ENCODE results near the gene EIF4G3. TPM values are rescaled to one million over a fixed set of nuclear protein-coding genes. Genes with fewer than 3 reads are reported as not detected.

The EIF4G3 gene
- total and polyA plus RNA-seq, 4 donors: 16.5 to 59.8 (median 33.4) TPM

DNA sequence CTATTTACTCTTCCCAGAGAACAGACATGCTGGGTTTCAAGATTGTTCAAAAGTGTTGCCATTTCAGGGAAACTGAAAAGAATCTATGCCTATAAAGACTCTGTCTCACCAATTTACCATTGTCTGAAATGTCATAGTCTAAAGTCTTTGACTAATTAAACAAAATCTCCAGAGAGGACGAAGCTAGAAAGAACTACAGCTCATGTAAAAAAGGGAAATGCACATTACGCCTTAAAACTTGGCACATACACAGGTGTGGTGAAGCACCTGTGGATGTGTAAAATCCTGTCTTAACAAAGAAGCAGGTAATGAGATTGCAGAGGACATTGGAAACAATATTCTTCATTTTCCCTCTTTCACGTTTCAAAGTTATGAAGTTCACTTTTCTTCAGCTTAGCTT, 130.6 kb downstream of the EIF4G3 start:
- ATAC-seq (ENCODE audit: insufficient read depth, low FRiP score) (no peak), DNase-seq (no peak)
- H3K4me1 ChIP-seq (ENCODE audit: control insufficient read depth in 5 of 5, insufficient read depth in 5 of 5, low read length in 5 of 5): peaks cover 0 to 79% (median 2%) of the 10 kb centered on the region in 5 donors
- H3K4me3 ChIP-seq: no peak overlapping the region
- H3K27me3 ChIP-seq (ENCODE audit: control insufficient read depth in 3 of 3, insufficient read depth in 3 of 3, low read length in 2 of 3): no peaks in the 10 kb centered on the region
- H3K9me3 ChIP-seq (ENCODE audit: control insufficient read depth in 4 of 4, insufficient read depth in 3 of 4, low read length in 3 of 4): no peaks in the 10 kb centered on the region
- H3K27ac ChIP-seq (ENCODE audit: low read depth in 1 of 2, low read length in 1 of 2): no peak overlapping the region
- 47 to 76% methylated on average over 3 of the region's 3 CpGs for WGBS, 2 donors
- TF ChIP-seq, protein P1, sequence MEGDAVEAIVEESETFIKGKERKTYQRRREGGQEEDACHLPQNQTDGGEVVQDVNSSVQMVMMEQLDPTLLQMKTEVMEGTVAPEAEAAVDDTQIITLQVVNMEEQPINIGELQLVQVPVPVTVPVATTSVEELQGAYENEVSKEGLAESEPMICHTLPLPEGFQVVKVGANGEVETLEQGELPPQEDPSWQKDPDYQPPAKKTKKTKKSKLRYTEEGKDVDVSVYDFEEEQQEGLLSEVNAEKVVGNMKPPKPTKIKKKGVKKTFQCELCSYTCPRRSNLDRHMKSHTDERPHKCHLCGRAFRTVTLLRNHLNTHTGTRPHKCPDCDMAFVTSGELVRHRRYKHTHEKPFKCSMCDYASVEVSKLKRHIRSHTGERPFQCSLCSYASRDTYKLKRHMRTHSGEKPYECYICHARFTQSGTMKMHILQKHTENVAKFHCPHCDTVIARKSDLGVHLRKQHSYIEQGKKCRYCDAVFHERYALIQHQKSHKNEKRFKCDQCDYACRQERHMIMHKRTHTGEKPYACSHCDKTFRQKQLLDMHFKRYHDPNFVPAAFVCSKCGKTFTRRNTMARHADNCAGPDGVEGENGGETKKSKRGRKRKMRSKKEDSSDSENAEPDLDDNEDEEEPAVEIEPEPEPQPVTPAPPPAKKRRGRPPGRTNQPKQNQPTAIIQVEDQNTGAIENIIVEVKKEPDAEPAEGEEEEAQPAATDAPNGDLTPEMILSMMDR (IDR thresholded peaks at IDR 0.05; ENCODE audit: control extremely low read depth, extremely low read depth): no peak
- H3K36me3 ChIP-seq (ENCODE audit: control insufficient read depth in 4 of 4, insufficient read depth in 4 of 4, low read length in 4 of 4): peaks cover 0 to 2% (median 0%) of the 10 kb centered on the region in 4 donors
- H3K9ac ChIP-seq (ENCODE audit: insufficient read depth in 1 of 2, low read length in 2 of 2): no peak overlapping the region

DNA sequence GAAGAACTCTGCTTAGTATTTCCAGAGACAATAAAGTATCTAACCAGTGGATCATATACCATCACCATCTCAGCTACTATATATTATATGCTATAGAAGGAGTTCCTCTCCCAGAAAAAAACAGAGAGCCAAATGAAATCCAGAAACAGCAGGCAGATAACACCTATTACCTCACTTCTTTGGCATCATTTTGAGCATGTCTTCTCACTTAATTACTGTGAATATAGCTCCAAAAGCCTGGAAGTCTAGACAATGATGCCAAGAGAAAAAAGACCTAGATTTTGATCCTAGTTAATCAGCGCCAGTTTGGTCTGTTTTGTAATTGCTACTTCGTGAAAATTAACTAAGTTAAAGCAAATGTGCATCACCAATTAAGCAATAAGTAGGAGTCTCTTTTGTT, 131.3 kb downstream of the EIF4G3 start:
- Histone ChIP-seq H3K4me1 (ENCODE audit: control insufficient read depth in 5 of 5, insufficient read depth in 5 of 5, low read length in 5 of 5) (peaks cover 0 to 81% (median 2%) of the 10 kb centered on the region in 5 donors), H3K9me3 (ENCODE audit: control insufficient read depth in 4 of 4, insufficient read depth in 3 of 4, low read length in 3 of 4) (no peaks in the 10 kb centered on the region), H3K27ac (ENCODE audit: low read depth in 1 of 2, low read length in 1 of 2) (no peak overlapping the region), H3K9ac (ENCODE audit: insufficient read depth in 1 of 2, low read length in 2 of 2) (no peak overlapping the region), H3K4me3 (no peak overlapping the region), H3K27me3 (ENCODE audit: control insufficient read depth in 3 of 3, insufficient read depth in 3 of 3, low read length in 2 of 3) (no peaks in the 10 kb centered on the region), H3K36me3 (ENCODE audit: control insufficient read depth in 4 of 4, insufficient read depth in 4 of 4, low read length in 4 of 4) (no peaks in the 10 kb centered on the region)
- ATAC-seq (ENCODE audit: insufficient read depth, low FRiP score) (no peak), DNase-seq (peak in 2 of 3 donors; percentile 70 to 71)
- WGBS, 2 donors: 53 to 78% methylated on average over 2 of the region's 2 CpGs
- TF ChIP-seq, protein P1 (IDR thresholded peaks at IDR 0.05; ENCODE audit: control extremely low read depth, extremely low read depth): no peak

DNA sequence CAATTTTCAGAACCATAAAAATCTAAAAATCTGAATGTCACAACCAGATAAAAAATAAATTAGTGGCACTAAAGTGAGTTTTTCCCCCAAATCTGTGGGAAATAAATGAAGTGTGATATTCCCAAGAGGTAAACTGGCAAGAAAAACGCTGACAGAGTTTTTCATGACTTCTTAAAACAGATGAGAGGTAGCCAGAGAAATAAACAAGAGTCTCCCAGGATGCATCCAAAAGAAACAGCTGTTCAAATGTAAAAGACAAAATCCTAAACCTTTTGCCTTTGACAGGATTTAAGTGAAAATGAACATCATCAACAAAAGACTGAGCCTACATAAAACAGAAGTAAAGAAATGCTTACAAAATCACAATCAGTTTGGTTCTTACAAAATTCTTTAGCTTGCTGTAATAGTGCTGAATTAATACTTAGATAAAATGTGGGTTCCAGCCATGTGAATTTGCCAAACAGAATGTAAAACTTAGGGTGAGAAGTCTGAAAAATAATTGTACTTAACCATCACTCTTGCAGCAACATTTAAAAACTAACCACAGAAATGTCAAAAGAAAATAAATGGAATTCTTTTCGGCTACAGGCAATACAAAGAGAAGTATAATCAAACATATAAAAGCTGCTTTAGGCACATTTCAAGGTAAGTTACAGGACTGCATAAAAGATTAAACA, 133.6 kb downstream of the EIF4G3 start:
- H3K4me1 ChIP-seq (ENCODE audit: control insufficient read depth in 5 of 5, insufficient read depth in 5 of 5, low read length in 5 of 5): peaks cover 0 to 65% (median 2%) of the 10 kb centered on the region in 5 donors
- TF ChIP-seq, protein P1 (IDR thresholded peaks at IDR 0.05; ENCODE audit: control extremely low read depth, extremely low read depth): no peak
- no peaks in the 10 kb centered on the region for H3K9me3 ChIP-seq (ENCODE audit: control insufficient read depth in 4 of 4, insufficient read depth in 3 of 4, low read length in 3 of 4)
- peak in 2 of 3 donors; percentile 39 to 69 for DNase-seq
- WGBS, 2 donors: 41 to 62% methylated on average over 2 of the region's 2 CpGs
- no peaks in the 10 kb centered on the region for H3K27me3 ChIP-seq (ENCODE audit: control insufficient read depth in 3 of 3, insufficient read depth in 3 of 3, low read length in 2 of 3)
- ATAC-seq (ENCODE audit: insufficient read depth, low FRiP score): no peak
- H3K4me3 ChIP-seq: no peak overlapping the region
- H3K27ac ChIP-seq (ENCODE audit: low read depth in 1 of 2, low read length in 1 of 2): no peak overlapping the region
- no peaks in the 10 kb centered on the region for H3K36me3 ChIP-seq (ENCODE audit: control insufficient read depth in 4 of 4, insufficient read depth in 4 of 4, low read length in 4 of 4)
- no peak overlapping the region for H3K9ac ChIP-seq (ENCODE audit: insufficient read depth in 1 of 2, low read length in 2 of 2)
